ENCODE results near the gene SLC22A2.

The SLC22A2 gene

GRCh38 chr6:160272707-160273106 is 14.1 kb upstream of the SLC22A2 start:
- H3K4me3 ChIP-seq (ENCODE audit: low read length): no peak overlapping the region
- no peaks in the 10 kb centered on the region for H3K9me3 ChIP-seq (ENCODE audit: control insufficient read depth, low read length)
- H3K4me1 ChIP-seq (ENCODE audit: control insufficient read depth, insufficient read depth, low read length): no peaks in the 10 kb centered on the region
- DNase-seq (ENCODE audit: low read depth): no peak
- H3K36me3 ChIP-seq (ENCODE audit: control insufficient read depth, insufficient read depth, low read length, severe bottlenecking): no peaks in the 10 kb centered on the region
- peaks cover 7% of the 10 kb centered on the region for H3K27me3 ChIP-seq (replicated peaks; ENCODE audit: control insufficient read depth, insufficient read depth, low read length)
- H3K9ac ChIP-seq (ENCODE audit: low read length): no peak overlapping the region

GRCh38 chr6:160270347-160270746 is 11.7 kb upstream of the SLC22A2 start:
- peaks cover 12% of the 10 kb centered on the region for H3K27me3 ChIP-seq (replicated peaks; ENCODE audit: control insufficient read depth, insufficient read depth, low read length)

GRCh38 chr6:160269771-160270170 is 11.2 kb upstream of the SLC22A2 start:
- no peaks in the 10 kb centered on the region for H3K4me1 ChIP-seq (ENCODE audit: control insufficient read depth, insufficient read depth, low read length)
- H3K27me3 ChIP-seq (replicated peaks; ENCODE audit: control insufficient read depth, insufficient read depth, low read length): peaks cover 12% of the 10 kb centered on the region

More at GRCh38 chr6:160270347-160270746, 11.7 kb upstream of the SLC22A2 start:
- no peaks in the 10 kb centered on the region for H3K36me3 ChIP-seq (ENCODE audit: control insufficient read depth, insufficient read depth, low read length, severe bottlenecking)
- no peaks in the 10 kb centered on the region for H3K4me1 ChIP-seq (ENCODE audit: control insufficient read depth, insufficient read depth, low read length)
- H3K9me3 ChIP-seq (ENCODE audit: control insufficient read depth, low read length): no peaks in the 10 kb centered on the region
- no peak overlapping the region for H3K4me3 ChIP-seq (ENCODE audit: low read length)
- DNase-seq (ENCODE audit: low read depth): no peak
- H3K9ac ChIP-seq (ENCODE audit: low read length): no peak overlapping the region

GRCh38 chr6:160269023-160269521 is 10.5 kb upstream of the SLC22A2 start:
- H3K27me3 ChIP-seq (replicated peaks; ENCODE audit: control insufficient read depth, insufficient read depth, low read length): peaks cover 12% of the 10 kb centered on the region
- no peak overlapping the region for H3K9ac ChIP-seq (ENCODE audit: low read length)
- H3K4me3 ChIP-seq (ENCODE audit: low read length): no peak overlapping the region
- no peaks in the 10 kb centered on the region for H3K36me3 ChIP-seq (ENCODE audit: control insufficient read depth, insufficient read depth, low read length, severe bottlenecking)
- DNase-seq (ENCODE audit: low read depth): no peak
- no peaks in the 10 kb centered on the region for H3K4me1 ChIP-seq (ENCODE audit: control insufficient read depth, insufficient read depth, low read length)
- no peaks in the 10 kb centered on the region for H3K9me3 ChIP-seq (ENCODE audit: control insufficient read depth, low read length)

More at GRCh38 chr6:160269771-160270170, 11.2 kb upstream of the SLC22A2 start:
- H3K36me3 ChIP-seq (ENCODE audit: control insufficient read depth, insufficient read depth, low read length, severe bottlenecking): no peaks in the 10 kb centered on the region
- no peaks in the 10 kb centered on the region for H3K9me3 ChIP-seq (ENCODE audit: control insufficient read depth, low read length)
- H3K9ac ChIP-seq (ENCODE audit: low read length): no peak overlapping the region
- H3K4me3 ChIP-seq (ENCODE audit: low read length): no peak overlapping the region
- DNase-seq (ENCODE audit: low read depth): no peak

GRCh38 chr6:160267102-160267501 is 8.5 kb upstream of the SLC22A2 start:
- H3K4me3 ChIP-seq (ENCODE audit: low read length): no peak overlapping the region
- no peak for DNase-seq (ENCODE audit: low read depth)
- no peak overlapping the region for H3K9ac ChIP-seq (ENCODE audit: low read length)
- no peaks in the 10 kb centered on the region for H3K4me1 ChIP-seq (ENCODE audit: control insufficient read depth, insufficient read depth, low read length)
- peaks cover 12% of the 10 kb centered on the region for H3K27me3 ChIP-seq (replicated peaks; ENCODE audit: control insufficient read depth, insufficient read depth, low read length)
- H3K9me3 ChIP-seq (ENCODE audit: control insufficient read depth, low read length): no peaks in the 10 kb centered on the region
- H3K36me3 ChIP-seq (ENCODE audit: control insufficient read depth, insufficient read depth, low read length, severe bottlenecking): no peaks in the 10 kb centered on the region

- Histone ChIP-seq H3K9ac (ENCODE audit: low read length) (no peak overlapping the region), H3K9me3 (ENCODE audit: control insufficient read depth, low read length) (no peaks in the 10 kb centered on the region), H3K27me3 (replicated peaks; ENCODE audit: control insufficient read depth, insufficient read depth, low read length) (peaks cover 12% of the 10 kb centered on the region), H3K36me3 (ENCODE audit: control insufficient read depth, insufficient read depth, low read length, severe bottlenecking) (no peaks in the 10 kb centered on the region), H3K4me1 (ENCODE audit: control insufficient read depth, insufficient read depth, low read length) (no peaks in the 10 kb centered on the region), H3K4me3 (ENCODE audit: low read length) (no peak overlapping the region)
- peak; percentile 42 for DNase-seq (ENCODE audit: low read depth)
These were observed 7.4 kb upstream of the SLC22A2 start for GRCh38 chr6:160265869-160266476.

GRCh38 chr6:160264061-160264612 is 5.5 kb upstream of the SLC22A2 start:
- no peaks in the 10 kb centered on the region for H3K4me1 ChIP-seq (ENCODE audit: control insufficient read depth, insufficient read depth, low read length)
- no peak for DNase-seq (ENCODE audit: low read depth)
- no peaks in the 10 kb centered on the region for H3K9me3 ChIP-seq (ENCODE audit: control insufficient read depth, low read length)
- no peak overlapping the region for H3K4me3 ChIP-seq (ENCODE audit: low read length)
- H3K9ac ChIP-seq (ENCODE audit: low read length): no peak overlapping the region
- no peaks in the 10 kb centered on the region for H3K36me3 ChIP-seq (ENCODE audit: control insufficient read depth, insufficient read depth, low read length, severe bottlenecking)
- H3K27me3 ChIP-seq (replicated peaks; ENCODE audit: control insufficient read depth, insufficient read depth, low read length): peaks cover 12% of the 10 kb centered on the region

- no peak for DNase-seq (ENCODE audit: low read depth)
- Histone ChIP-seq H3K27me3 (replicated peaks; ENCODE audit: control insufficient read depth, insufficient read depth, low read length) (peaks cover 6% of the 10 kb centered on the region), H3K9me3 (ENCODE audit: control insufficient read depth, low read length) (no peaks in the 10 kb centered on the region), H3K9ac (ENCODE audit: low read length) (no peak overlapping the region), H3K36me3 (ENCODE audit: control insufficient read depth, insufficient read depth, low read length, severe bottlenecking) (no peaks in the 10 kb centered on the region), H3K4me1 (ENCODE audit: control insufficient read depth, insufficient read depth, low read length) (no peaks in the 10 kb centered on the region), H3K4me3 (ENCODE audit: low read length) (no peak overlapping the region)
These were observed 4.7 kb upstream of the SLC22A2 start for GRCh38 chr6:160263196-160263939.

GRCh38 chr6:160261991-160262680 is 3.5 kb upstream of the SLC22A2 start:
- no peak for DNase-seq (ENCODE audit: low read depth)
- Histone ChIP-seq H3K4me3 (ENCODE audit: low read length) (no peak overlapping the region), H3K4me1 (ENCODE audit: control insufficient read depth, insufficient read depth, low read length) (no peaks in the 10 kb centered on the region), H3K9ac (ENCODE audit: low read length) (no peak overlapping the region), H3K9me3 (ENCODE audit: control insufficient read depth, low read length) (no peaks in the 10 kb centered on the region), H3K36me3 (ENCODE audit: control insufficient read depth, insufficient read depth, low read length, severe bottlenecking) (no peaks in the 10 kb centered on the region), H3K27me3 (replicated peaks; ENCODE audit: control insufficient read depth, insufficient read depth, low read length) (no peaks in the 10 kb centered on the region)

GRCh38 chr6:160260803-160261450 is 2.3 kb upstream of the SLC22A2 start:
- no peaks in the 10 kb centered on the region for H3K9me3 ChIP-seq (ENCODE audit: control insufficient read depth, low read length)
- H3K4me1 ChIP-seq (ENCODE audit: control insufficient read depth, insufficient read depth, low read length): no peaks in the 10 kb centered on the region
- no peak overlapping the region for H3K9ac ChIP-seq (ENCODE audit: low read length)
- DNase-seq (ENCODE audit: low read depth): peak; percentile 8
- H3K36me3 ChIP-seq (ENCODE audit: control insufficient read depth, insufficient read depth, low read length, severe bottlenecking): no peaks in the 10 kb centered on the region
- H3K27me3 ChIP-seq (replicated peaks; ENCODE audit: control insufficient read depth, insufficient read depth, low read length): no peaks in the 10 kb centered on the region
- no peak overlapping the region for H3K4me3 ChIP-seq (ENCODE audit: low read length)

- no peaks in the 10 kb centered on the region for H3K4me1 ChIP-seq (ENCODE audit: control insufficient read depth, insufficient read depth, low read length)
- no peaks in the 10 kb centered on the region for H3K9me3 ChIP-seq (ENCODE audit: control insufficient read depth, low read length)
- no peak for DNase-seq (ENCODE audit: low read depth)
- no peaks in the 10 kb centered on the region for H3K36me3 ChIP-seq (ENCODE audit: control insufficient read depth, insufficient read depth, low read length, severe bottlenecking)
- H3K27me3 ChIP-seq (replicated peaks; ENCODE audit: control insufficient read depth, insufficient read depth, low read length): no peaks in the 10 kb centered on the region
- no peak overlapping the region for H3K9ac ChIP-seq (ENCODE audit: low read length)
- no peak overlapping the region for H3K4me3 ChIP-seq (ENCODE audit: low read length)
These were observed 1.7 kb upstream of the SLC22A2 start for GRCh38 chr6:160260367-160260766.

Data from adipocyte (in vitro differentiated cells).